ENCODE data around the gene LIF.
A peak's percentile ranks its signal among the peaks of the same experiment; 100 is the strongest.
"Not testable (repeated sequence)": the region's sequence is repeated elsewhere in the genome, so short reads cannot be mapped to it uniquely, and the experiment has no call there.

Gene LIF

GRCh38 chr22:30248484-30248883 lies 1.9 kb upstream of the LIF start:
- H3K4me3 ChIP-seq = no peak overlapping the region
- H3K27ac ChIP-seq = peak overlapping the region in 6 of 21 experiments; percentile 14 to 62 (median 28)

DNA sequence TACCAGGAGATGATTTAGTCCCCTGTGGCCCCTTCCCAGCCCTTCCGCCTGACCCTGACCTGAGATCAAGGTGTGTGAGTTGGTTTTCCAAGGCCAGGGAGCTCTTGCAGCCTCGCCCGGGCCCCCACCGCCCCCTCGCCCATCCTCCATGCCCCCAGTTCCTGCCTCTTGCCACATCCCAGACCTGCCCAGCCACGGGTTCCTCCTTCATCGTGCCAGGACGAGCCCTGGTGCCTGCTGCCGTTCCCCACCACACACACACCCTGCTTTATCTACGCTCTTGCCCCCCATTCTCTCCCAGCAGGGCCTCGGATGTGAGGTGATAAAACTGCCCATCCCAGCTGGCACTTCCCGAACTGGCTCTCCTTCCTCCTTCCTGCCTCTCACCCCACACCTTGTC lies 1.4 kb upstream of the LIF start:
- Histone ChIP-seq H3K27ac (peak overlapping the region in 1 of 21 experiments; percentile 62), H3K4me3 (no peak overlapping the region)

DNA sequence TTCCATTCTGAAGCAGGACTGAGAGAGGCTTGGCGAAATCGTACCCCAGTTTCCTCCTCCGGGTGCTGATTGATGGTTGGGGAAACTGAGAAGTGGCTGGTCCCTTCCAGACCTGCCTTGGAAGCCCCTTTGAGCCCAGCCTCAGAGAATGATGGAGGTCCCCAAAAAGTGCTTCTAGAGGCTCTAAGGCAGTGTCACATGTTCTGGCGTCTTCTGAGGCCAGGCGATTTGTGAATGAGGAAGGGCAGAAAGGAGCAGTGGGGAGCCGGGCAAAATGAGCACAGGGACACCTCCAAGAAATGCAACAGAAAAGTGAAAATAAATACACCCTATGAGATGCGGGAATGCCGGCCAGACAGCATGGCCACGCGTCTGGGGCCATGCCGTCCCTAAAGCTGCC lies 1.0 kb upstream of the LIF start:
- peak overlapping the region in 1 of 7 experiments; percentile 45 for H3K4me3 ChIP-seq
- peak overlapping the region in 4 of 21 experiments; percentile 36 to 84 (median 58) for H3K27ac ChIP-seq

DNA sequence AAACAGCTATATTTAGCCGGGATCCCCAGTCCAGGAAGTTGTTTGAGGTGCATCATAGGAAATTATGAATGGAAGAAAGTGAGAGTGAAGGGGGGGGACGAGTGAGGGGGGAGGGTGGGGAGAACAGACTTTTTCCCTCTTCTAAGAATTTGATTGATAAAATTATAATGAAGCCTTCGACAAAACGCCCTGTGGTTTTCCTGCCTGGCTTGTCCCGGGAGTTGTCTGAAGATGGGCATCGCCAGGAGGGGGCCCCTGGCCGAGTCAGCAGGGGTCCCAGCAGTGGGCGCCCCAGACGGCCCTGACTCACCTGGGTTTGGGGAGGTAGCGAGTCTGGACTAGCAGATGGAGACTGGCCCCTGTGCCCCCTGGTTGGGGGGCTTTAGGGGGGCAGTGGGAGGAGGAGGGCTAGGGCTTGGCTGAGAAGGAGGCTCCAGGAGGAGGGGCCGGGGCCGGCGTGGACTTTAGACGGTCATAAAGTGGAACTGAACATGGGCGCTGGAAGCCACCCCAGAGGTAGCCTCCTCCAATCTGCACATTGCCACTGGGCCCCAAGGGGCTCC lies 336 bp upstream of the LIF start:
- Histone ChIP-seq H3K27ac (peak overlapping the region in 12 of 21 experiments; percentile 14 to 84 (median 60)), H3K4me3 (peak overlapping the region in 5 of 7 experiments; percentile 25 to 45 (median 41))

- H3K4me3 ChIP-seq = peak overlapping the region; percentile 25 to 45 (median 40)
- H3K27ac ChIP-seq = peak overlapping the region in 16 of 21 experiments; percentile 31 to 84 (median 57)
These were observed 1.2 kb downstream of the LIF start for GRCh38 chr22:30245181-30245984.

DNA sequence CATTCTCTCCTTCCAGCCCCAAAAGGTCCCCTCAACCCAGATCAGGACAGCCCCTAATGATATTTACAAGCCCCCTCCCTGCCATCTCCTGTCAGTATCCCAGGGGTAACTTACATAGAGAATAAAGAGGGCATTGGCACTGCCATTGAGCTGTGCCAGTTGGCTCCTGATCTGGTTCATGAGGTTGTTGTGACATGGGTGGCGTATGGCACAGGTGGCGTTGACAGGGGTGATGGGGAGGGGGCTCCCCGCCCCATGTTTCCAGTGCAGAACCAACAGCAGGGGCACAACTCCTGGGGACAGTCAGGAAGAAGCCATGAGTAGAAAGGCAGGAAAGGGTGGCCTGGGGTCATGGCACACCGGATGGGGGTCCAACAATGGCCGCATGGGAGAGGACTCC lies 1.9 kb downstream of the LIF start:
- peak overlapping the region in 2 of 21 experiments; percentile 30 to 42 for H3K27ac ChIP-seq
- H3K4me3 ChIP-seq = no peak overlapping the region

GRCh38 chr22:30244066-30244465 lies 2.5 kb downstream of the LIF start:
- peak overlapping the region in 1 of 21 experiments; percentile 42 for H3K27ac ChIP-seq
- no peak overlapping the region for H3K4me3 ChIP-seq

DNA sequence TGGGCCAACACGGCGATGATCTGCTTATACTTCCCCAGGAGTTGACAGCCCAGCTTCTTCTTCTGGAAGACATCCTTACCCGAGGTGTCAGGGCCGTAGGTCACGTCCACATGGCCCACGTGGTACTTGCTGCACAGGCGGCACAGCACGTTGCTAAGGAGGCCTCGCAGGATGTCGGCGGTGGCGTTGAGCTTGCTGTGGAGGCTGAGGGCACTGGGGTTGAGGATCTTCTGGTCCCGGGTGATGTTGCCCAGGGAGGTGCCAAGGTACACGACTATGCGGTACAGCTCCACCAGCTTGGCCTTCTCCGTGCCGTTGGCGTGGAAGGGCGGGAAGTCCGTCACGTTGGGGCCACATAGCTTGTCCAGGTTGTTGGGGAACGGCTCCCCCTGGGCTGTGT lies 2.9 kb downstream of the LIF start:
- Histone ChIP-seq H3K4me3 (no peak overlapping the region), H3K27ac (no peak overlapping the region)

- Histone ChIP-seq H3K4me3 (no peak overlapping the region), H3K27ac (peak overlapping the region in 2 of 21 experiments; percentile 17 to 19)
These were observed 4.8 kb downstream of the LIF start for GRCh38 chr22:30241576-30242371.

DNA sequence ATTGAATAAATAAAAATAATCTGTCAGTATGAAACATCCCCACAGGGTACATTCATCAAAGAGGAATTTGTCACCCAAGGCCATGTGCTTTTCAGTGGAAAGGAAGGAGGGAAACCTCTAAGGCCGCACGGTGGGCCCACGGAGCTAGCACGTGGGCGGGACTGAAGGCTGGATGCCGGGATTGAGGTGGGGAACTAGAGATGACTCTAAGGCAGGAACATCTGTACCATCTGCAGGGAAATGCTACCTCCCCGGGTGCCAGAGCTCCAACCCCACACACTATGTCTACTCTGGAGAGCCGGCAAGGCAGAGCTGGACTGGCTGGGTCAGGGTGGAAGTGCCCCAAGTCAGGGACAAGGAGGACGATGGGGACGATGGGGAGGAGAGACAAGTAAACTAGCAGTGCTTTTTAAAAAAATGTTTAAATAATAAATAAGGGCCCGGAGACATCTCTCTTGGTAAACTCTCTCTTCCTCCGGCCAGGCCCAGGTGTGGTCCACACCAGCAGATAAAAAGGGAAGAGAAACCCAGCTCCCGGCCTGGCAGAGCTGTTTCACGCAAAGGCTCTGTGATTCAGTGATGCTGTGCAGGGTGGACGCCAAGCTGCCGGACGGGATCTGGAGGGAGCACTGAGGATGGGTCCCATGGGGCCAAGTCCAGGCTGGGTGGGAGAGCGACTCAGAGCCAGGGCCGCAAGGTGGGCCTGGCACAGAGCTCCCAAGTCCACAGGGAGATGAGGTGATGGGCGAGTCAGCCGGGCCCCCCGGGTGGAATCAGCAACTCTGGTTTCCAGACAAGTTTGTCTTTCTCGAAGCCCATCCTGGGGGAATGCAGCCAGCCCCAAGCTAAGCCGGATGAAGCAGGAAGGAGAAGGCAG lies 5.8 kb downstream of the LIF start:
- H3K27ac ChIP-seq = peak overlapping the region in 3 of 21 experiments; percentile 17 to 31 (median 29)
- no peak overlapping the region for H3K4me3 ChIP-seq

DNA sequence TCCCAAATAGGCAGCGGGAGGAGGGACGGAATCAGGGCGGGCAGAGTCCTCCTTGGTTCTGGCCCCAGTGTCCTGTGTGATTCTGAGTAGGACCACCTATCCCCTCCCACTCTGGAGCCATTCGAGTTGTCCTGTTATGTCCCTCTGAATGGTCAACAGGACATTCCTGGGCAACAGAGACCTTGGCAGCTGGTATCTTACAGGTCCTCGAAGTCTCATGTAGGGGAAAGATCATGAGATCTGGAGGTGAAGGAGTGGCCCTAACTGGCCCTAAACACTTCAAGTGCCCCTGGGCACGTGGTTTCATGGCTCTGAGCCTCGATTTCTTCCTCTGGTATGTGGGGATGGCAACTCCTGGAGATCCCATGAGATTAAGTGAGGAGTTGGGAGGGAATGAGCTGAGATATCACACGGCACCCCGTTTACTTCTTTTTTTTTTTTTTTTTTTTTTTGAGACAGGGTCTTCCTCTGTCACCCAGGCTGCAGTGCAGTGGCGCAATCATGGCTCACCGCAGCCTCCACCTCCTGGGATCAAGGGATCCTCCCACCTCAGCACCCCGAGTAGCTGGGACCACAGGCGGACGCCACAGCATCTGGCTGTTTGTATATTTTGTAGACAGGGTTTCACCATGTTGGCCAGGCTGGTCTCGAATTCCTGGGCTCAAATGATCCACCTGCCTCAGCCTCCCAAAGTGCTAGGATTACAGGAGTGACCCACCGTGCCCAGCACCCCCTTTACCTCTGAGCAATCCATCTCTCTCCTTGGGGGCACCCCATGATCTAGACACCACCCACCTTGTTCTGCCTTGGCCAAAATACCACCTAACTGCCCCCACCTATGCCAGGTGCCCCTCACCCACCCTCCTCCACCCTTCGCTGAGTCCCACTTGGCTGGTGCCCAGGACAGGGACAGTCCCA lies 6.8 kb downstream of the LIF start:
- H3K4me3 ChIP-seq = no peak overlapping the region
- no peak overlapping the region for H3K27ac ChIP-seq

- no peak overlapping the region for H3K4me3 ChIP-seq
- no peak overlapping the region for H3K27ac ChIP-seq
These were observed 7.7 kb downstream of the LIF start for GRCh38 chr22:30238661-30239487.

GRCh38 chr22:30238136-30238535 lies 8.4 kb downstream of the LIF start:
- no peak overlapping the region for H3K27ac ChIP-seq
- H3K4me3 ChIP-seq = no peak overlapping the region

DNA sequence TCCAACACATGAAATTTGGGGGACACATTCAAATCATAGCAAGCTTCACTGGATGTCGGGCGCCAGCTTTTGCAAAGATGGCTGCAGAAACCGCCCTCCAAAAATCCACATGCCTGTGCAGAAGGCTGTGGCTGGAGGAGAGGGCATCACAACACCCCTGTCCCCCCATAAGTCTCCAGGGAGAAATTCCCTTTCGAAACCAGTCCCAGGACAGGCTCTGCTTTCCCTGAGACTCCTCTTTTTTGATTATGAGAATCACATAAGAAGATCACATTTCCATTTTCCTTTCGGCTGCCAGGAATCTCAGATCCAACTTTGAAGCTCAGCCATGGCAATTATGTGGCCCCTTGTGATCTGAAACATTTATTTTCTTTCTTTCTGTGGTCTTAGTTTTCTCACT lies 9.7 kb downstream of the LIF start:
- Histone ChIP-seq H3K27ac (no peak overlapping the region), H3K4me3 (no peak overlapping the region)

- no peak overlapping the region for H3K4me3 ChIP-seq
- peak overlapping the region in 1 of 21 experiments; percentile 16 for H3K27ac ChIP-seq
These were observed 10.8 kb downstream of the LIF start for GRCh38 chr22:30235687-30236170.

DNA sequence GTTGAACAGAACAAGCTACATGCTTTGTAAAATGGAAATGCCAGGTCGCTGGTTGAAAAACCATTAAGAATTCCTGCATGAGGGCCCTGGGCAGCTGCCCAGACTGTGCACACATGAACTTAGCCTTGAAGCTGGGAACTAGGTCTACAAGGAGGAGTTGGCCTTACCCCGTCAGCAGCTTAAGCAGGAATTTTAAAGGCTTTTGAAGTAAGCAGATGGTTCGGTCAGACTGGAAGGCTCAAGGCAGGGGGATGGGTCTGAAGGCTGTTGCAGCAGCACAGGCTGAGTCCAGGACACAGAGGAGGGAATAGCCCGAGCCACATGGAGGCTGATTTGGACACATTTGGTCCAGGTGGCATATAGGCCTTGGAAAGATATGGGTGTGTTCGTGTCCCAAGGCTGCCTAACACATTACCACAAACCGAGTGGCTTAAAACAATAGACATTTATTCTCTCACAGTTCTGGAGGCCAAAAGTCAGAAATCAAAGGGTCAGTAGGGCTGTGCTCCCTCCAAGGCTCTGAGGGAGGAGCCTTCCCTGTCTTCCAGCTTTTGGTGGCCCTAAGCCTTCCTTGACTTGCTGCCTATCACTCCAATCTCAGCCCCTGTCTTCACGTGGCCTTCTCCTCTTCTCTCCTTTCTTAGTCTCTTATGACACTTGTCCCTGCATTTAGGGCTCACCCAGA lies 11.6 kb downstream of the LIF start:
- Histone ChIP-seq H3K4me3 (no peak overlapping the region), H3K27ac (peak overlapping the region in 1 of 21 experiments; percentile 14)

- not testable (repeated sequence) for H3K4me3 ChIP-seq, H3K27ac ChIP-seq
These were observed 12.2 kb downstream of the LIF start for GRCh38 chr22:30234325-30234724.
